OCI-M2 (cell line): ENCODE measurements around the gene KCND3.

ENCODE experiments used
- DNase-seq: peaks from one replicate; lab custom pipeline; 2025; ENCODE audit not compliant: unreplicated experiment; lab: John Stamatoyannopoulos, UW

Gene KCND3

DNA sequence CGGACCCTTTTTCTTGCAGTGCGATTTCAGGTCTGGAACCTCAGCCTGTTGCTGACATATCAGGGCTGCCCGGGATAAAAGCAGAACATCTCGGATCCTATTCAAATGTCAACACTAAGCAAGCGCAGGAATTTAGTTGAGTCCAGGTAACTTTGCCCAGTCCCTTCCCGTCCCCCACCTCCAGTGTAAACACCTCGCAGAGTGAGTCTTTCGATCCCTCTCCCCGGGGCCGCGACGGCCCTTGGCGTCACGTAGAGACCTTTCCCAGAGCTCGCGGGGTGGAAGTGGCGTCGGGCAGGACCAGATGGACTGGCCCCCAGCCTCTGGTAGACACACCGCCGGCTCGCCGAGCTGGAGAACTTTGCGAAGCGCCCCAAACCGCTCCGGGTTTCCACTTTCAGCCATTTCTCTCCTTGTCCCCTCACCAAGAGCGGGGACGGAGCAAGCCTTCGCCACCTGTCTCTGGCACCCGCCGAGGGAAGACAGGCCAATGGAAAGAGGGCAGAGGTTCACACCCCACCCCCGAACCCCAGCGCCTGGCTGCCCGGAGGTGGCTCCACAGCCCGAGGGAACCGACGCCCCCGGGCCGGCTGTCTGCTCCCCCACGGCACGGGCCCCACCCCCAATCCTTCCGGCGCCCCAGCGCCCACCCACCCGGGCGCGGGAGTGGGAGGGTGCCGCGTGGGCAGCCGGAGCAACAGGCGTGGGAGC, 570 bp downstream of the KCND3 start:
- no peak for DNase-seq

DNA sequence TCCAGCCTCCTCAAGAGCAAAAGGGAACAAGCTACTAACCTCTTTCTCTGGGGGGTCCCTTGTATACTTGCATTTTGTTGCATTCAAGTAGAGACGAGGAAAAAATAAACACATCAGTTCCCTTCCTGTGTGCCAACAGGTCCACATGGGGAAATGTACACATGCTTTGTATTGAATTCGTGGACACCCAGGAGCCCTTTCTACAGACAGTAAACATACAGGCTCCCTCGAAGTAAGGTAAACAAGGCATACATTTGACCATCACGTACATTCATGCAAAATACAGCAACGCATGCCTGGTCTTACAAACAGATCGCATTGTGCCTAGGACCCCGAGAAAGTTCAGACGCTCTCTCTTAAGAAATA, 1.1 kb downstream of the KCND3 start:
- DNase-seq: no peak

DNA sequence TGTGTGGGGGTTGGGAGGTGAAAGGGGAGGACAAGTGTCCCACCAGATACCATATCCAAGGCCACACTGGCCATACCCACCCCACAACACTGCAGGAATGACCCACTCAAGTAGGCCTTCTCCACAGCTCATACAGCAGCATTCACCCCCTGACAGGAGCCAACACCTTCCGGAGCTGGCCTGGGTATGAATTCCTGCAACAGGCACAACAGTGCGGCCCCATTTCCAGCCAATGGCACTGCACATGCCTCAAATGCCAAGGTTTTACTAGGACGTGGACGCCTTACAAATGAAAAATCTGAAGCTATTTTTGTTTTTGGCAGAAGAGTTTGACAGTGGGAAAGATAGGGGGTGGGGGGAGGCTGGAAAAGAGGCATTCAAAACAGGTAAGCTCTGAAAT, 2.0 kb downstream of the KCND3 start:
- no peak for DNase-seq

DNA sequence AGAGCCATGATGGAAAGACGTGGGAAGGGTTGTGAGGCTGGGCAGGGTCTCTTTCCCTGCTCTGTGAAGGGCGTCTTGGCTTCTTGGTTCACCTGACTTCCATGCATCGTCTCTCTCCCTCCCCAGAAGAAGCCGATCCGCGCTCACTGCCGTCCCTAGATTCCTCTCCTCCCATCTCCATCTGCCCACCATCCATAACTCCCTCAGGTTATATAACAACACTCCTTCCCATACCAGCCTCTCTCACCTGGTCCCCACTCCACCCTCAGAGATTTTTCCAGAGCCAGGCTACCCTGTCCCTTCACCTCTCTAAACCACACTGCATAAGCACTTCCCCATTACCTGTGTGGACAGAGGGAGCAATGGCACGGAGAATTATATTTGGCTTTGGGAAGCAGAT, 6.0 kb downstream of the KCND3 start:
- DNase-seq: no peak

DNA sequence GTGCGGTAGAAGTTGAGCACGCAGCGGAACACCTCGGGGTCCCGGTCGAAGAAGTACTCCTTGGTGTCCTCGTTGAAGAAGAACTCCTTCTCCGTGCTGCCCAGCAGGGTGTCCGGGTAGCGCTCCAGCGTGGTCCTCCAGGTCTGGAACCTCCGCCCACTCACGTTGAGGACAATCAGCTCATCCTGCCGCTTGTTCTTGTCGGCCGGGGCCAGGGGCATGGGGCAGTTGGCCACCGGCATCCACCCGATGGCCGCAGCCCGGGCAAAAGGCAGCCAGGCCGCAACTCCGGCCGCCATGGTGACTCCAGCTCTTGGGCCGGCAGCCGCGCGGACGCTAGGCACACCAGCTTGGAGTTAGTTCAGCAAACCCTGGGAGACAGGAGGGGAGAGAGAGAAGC, 7.0 kb downstream of the KCND3 start:
- no peak for DNase-seq

DNA sequence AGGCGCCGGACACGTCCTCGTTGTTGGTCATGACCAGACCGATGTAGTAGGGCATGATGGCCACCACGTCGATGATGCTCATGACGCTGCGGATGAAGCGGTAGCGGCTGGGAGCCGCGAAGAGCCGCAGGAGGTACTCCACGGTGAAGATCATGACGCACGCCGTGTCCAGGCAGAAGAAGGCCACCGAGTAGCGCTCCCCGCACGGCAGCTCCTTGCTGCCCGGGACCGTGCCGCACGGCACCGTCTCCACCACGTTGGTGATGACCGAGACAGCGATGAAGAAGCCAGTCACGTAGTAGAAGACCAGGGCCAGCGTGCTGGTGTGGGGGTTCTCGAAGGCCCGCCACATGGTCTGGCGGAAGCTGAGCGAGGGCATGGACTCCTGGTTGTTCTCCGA, 7.6 kb downstream of the KCND3 start:
- DNase-seq: no peak

DNA sequence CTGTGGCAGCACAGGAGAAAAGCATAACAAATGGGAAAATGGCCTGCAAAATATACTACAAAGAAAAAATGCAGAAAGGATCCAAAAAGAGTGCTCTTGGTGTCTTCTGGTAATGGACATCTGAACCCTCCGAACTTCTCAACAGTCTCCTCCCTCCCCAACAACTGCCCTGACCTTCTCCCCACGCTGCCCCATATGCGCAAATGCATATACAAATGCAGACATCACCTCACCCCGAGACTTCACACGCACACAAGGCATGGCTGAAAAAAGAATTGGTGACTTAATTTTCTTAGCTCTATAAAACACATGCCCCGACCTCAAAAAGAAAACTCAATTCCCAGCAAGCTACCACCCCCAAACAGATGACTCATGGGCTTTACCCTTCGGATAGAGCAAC, 8.4 kb downstream of the KCND3 start:
- DNase-seq: no peak

DNA sequence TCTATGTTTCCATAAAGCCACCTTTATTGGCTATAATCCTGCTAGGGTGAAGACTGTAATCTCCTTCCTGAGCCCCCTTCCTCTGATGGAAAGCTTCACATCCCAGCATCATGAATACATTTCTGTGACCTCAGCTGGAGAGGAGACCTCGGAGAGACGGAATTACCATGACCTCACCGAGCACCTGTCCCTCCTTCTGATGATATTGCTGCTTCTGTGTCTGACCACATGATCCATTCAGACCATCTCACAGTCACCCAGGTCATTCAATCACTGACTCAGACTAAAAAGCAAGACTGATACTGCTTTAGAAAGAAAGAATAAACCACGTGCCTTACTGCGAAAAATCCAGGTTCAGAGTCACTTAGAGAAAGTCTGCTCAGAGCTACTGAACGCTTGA, 8.8 kb downstream of the KCND3 start:
- DNase-seq: no peak

DNA sequence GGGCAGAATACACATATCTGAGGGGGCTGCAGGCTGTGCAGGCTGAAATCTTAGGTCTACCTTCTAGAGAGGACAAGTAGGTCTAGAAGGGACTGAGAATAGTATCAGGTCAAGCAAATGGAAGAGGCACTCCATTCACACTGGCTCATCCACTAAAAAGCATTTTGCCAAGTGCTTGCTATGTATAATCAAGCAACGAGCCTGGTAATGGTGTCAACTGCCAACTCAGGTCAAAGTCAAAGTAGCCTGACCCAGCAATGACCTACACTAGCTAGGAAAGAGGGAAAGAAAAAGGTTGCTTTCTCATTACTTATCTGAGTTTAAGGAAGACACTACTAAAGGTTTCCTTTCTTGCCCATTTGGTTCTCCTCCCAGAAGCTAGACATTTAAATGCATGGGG, 10.8 kb downstream of the KCND3 start:
- no peak for DNase-seq

DNA sequence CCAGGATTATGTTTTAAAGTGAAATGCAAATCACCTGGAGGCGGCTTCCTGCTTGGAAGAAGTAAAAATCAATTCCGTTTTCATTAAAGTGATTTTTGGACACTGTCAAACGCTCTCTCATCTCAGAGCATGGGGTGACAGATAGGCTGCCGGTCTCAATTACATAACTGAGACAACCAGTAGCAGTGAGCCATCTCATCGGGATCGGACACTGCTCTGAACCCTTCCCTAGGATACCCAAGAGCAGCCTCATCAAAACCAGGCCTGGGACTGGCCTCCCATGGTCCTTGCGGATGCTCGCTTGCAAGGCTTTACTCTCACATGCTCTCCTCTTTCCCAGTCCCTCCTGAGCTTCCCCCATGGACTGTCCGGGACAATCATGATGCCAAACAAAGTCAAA, 12.1 kb downstream of the KCND3 start:
- no peak for DNase-seq

DNA sequence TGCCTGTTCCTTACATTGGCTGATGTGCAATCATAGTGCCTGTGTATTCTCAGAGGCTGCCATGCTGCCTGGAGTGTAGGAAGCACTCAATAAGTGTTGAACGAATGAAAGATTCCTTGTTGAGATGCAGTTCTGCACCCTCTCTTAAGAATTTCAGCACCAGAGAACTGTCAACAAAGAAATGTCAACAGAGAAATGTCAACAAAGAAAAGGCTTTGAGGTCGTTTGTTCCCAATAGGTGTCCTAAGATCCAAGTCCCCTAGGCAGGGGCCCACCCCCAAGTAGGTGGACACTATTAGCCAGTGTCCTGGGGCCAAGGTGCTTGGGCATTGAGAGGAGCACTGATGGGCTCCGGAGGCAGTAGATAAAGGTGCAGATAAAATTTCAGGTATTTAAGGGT, 12.6 kb downstream of the KCND3 start:
- no peak for DNase-seq

DNA sequence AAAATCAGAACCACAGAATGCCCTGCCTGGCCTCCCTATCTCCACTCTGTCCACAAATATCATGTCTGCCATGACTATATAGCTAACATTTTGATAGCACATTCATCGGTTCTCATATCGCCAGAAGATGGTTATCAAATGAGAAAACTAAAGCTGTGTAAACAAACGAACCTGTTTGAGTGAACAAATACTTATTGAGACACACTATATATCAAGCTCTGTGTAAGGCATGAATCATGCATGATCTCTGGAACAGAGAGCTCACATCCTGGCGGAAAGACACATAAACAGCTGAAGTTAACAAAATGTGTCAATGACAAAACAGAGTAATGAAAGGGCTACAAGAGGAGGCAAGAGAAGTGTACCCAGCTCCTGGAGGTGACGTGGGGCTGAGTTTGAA, 13.1 kb downstream of the KCND3 start:
- DNase-seq: no peak

DNA sequence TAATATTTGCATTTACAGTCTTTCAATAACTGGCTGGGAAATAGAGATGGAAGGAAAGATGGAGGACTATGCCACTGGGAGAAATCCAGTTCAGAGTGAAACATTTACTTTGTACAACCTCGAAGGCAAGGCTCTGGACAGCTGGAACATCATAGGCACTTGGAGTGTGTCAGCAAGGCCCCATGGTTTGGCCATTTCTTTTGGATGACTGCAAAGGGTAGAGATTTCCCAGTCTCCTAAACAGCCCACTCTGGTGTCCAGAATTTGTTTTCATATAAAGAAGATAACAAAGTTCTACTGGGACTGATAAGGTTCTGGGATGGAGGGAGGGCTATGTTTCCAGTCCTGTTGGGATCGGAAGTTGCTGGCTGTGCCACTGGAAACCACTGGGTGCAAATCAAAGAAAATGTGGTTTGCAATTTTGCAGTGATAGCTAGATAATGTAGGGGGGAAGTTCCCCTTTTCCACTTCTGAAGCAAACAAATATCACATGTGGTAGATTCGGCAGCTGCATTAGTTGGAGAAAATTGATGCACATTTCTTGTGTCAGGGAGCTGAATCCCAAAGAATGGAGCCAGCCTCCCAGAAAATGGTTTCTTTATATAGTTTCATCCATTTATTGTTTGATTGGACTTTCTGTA, 16.2 kb downstream of the KCND3 start:
- DNase-seq: no peak

DNA sequence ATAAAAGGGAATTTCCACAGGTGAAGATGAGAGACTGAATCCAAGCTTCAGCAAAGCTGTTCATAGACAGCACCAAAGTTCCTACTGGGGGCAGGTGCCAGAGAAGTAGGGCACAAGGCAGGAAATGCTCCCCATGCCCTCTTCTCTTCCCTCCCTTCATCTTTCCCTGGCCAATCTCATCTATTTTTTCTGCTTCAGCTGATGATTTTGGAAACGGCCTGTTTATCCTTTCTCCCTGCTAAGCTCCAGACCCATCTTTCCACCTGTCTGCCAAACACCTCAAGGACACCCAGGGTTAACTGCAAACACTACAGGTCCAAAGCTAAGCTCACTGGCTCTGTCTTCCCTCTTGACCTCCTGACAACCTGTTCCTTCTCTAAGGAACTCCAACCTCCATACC, 18.1 kb downstream of the KCND3 start:
- DNase-seq: no peak

DNA sequence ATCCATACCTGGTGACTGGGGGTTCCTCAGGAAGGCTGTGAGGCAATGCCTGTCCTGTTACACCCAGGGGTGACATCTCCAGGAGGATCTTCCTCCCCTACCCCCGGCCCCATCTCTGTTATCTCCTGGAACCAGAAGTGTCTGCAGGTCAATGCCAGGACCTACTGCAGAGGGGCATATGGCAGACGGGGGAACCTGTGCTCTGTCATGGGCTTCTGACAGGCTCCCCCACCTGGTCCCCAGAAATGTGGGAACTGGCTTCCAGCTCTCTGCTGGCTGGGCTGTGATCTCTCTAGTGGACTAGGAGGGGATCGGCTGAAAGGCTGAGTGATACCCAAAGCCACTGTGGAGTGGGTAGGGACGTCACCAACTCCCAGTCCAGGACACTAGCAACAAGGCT, 21.0 kb downstream of the KCND3 start:
- no peak for DNase-seq

DNA sequence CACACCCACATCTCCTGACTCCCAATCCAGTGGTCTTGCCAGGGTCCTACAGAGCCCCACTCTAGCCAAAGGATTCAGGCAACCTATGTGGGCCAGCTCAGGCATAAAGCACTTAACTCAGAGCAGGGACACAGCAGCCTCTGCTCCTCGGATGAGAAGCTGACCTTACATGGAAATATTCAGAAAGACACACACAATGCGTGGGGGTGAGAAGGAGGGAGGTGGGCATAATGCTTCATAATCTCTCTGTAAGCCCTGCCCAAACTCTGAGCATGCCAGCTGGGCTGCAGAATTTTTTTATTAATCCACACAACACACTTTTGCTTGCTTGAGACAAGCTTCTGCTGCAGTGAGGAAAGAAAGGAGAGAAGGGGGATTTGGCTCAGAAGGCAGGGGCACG, 21.6 kb downstream of the KCND3 start:
- DNase-seq: no peak

DNA sequence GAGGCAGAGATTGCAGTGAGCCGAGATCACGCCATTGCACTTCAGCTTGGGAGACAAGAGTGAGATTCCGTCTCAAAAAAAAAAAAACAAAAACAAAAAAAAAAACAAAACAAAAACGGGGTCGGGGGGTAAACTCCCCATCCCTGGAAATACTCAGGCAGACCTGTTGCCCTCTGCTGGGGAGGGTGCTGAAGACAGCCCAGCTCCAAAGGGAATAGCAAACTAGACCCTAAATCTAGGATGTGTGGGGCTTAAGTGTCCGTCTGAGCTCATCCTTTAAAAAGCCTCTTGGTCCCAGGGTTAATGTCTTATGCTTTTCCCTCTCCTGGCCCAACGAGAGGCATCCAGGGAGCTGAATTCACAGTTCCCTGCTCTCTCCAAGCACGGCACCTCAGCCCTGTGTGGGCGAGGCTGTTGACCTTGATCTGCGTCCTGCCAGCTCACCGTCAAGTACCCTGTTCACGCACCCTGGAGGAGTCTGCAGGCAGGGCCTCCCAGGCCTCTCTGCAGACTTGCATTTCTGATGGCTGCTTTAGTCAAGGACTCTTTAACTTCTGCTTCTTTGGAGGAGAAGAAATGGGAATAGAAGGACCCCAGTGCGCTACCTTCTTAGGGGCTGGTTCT, 22.3 kb downstream of the KCND3 start:
- no peak for DNase-seq

DNA sequence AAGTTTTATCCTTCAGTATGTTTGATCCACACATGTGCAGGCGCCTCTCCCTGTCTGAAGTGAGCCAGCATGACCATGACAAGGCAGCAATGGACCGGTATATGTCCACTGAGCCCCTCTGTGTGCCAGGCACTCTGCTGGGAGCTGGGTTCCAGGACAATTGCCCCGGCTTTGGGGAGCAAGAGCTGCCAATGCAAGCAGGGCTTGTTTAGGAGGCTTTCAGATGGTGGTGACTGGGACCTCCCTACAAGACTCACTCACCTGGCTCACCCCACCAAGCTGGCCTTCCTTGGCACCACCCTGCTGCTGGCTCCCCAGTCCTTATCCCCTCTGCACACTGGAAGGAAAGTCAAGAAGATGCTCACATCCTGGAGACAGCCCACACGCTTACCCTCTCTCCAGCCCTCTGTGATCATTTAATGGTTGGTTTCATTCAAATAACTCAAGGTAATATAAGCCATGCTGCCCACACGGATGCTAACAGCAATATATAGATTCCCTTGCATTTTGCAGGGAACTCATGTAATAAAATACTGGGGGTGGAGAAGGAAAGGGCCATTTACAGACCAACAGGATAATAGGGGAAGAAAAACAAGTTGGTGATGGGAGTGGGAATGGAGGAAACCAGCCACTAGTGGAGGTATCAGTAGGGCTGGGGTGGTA, 23.6 kb downstream of the KCND3 start:
- no peak for DNase-seq

DNA sequence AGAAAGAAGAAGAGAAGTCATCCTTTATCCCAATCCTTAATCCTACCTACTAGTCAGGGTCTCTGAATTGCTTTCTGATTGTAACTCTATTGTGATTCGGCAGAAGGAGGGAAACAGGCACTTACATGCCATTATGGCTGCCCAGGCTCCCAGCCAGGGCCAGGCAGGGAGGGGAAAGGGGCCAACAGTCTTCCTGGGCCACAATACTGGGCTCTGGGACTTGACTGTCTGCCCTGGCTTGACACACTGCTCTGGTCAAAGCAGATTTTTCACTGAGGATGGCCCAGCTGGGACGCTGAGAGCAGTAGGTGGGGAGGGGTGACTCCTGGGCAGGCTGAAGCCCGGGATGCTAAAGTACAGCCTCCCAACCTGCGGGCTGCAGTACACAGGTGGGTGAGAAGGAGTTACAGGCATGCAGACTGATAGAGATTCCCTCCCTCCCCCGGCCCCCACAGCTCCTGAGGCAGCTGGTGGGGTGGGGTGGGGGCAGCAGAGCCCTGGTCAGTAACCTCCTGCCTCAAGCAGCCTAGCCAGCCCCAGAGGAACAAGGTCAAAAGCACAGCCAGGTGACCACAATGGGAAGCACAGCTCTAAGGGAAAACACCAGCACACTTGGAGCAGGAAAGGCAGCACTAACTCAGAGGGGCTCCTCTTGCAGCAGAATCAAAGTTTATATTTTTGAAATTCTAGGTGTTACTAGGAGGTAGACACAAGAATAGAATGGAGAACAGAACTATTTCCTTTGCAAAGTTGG, 25.3 kb downstream of the KCND3 start:
- no peak for DNase-seq

DNA sequence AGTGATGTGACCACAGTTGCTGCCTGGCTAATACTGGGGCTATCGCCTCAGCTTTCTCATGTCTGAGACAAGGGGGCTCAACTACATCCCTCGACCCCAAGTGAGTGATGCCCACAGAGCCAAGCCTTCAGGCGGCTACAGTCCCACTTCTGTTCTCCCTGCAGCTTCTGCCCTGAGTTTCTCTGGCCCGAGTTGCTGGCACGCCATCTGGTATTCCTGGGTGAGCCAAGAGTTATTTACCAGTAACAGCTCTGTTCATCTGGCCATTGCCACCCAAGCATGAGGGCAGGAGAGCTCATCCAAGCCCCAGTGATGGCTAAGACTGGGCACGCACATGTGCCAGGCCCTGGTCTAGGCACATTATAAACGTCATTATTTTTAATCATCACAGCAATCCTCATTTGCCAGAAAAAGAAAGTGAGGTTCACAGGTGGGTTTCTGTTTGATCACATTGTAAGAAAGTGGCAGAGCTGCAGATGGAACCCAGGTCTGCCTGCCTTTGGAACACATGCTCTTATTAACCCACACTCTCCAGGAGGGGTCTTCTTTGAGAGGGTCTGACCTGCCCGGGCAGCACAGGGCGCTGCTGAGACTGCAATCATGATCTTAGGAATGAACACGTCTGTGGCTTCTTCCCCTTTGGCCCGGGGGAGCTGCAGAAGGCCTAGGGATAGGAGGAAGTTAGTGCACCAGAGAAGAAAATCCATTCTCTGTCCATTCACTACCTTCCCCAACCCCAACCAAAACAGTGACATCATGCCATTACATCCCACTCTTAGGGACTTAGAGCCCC, 27.5 kb downstream of the KCND3 start:
- DNase-seq: no peak

DNA sequence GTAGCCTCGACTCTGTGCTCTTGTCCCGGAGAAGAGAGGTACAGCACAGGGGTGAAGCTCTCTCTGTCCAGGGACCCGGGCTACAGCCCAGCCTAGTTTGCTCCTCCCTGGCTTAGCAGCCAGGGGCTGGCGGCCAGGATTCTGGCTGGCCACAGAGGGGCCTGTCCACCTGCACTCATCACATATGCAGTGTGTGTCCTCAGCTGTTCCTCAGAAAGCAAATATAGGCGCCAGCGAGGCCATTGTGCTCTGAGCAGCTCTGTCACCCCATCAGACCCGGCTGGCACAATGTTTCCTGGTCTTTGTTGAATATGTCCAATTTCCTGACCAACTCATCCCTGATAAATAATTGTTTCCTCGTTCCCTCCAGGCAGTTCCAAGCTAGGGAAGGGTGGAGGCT, 28.5 kb downstream of the KCND3 start:
- DNase-seq: no peak
